MM.1S (cell line): ENCODE results near the gene ZSCAN30.

ENCODE experiments used
- DNase-seq: peaks from one replicate; pipeline ENCODE4 v3.0.0-alpha.2; 2015
- H2AFZ ChIP-seq: fragments of 300-600 bp; sonication (generic); 2 replicates; pipeline ENCODE4 v1.6.0; 2016; ENCODE audit warnings: antibody characterized with exemption, low read length
- H3F3A ChIP-seq: fragments of 300-600 bp; sonication (generic); 2 replicates; pipeline ENCODE4 v1.6.1; 2016; ENCODE audit warnings: mild to moderate bottlenecking, antibody characterized with exemption, low read length, moderate library complexity, mixed read lengths; ENCODE audit not compliant: insufficient read depth
- H3K27ac ChIP-seq: fragments of 300-600 bp; sonication (generic); 2 replicates; pipeline ENCODE4 v1.5.1; 2016; ENCODE audit warnings: mild to moderate bottlenecking, low read length
- H3K27me3 ChIP-seq: fragments of 300-600 bp; sonication (generic); replicated peaks from 2 replicates; pipeline ENCODE4 v1.6.0; 2016; ENCODE audit warnings: low read length; ENCODE audit not compliant: insufficient read depth
- H3K36me3 ChIP-seq: fragments of 300-600 bp; sonication (generic); replicated peaks from 2 replicates; pipeline ENCODE4 v1.6.1; 2016; ENCODE audit warnings: mild to moderate bottlenecking, low read length, mixed read lengths; ENCODE audit not compliant: insufficient read depth
- H3K4me1 ChIP-seq: fragments of 300-600 bp; sonication (generic); 2 replicates; pipeline ENCODE4 v1.6.1; 2016; ENCODE audit warnings: low read length, mixed read lengths
- H3K4me2 ChIP-seq: fragments of 300-600 bp; sonication (generic); 2 replicates; pipeline ENCODE4 v1.6.0; 2016; ENCODE audit warnings: low read depth, low read length
- H3K4me3 ChIP-seq: fragments of 300-600 bp; sonication (generic); 2 replicates; pipeline ENCODE4 v1.5.1; 2016; ENCODE audit warnings: low read length, mixed read lengths
- H3K79me2 ChIP-seq: fragments of 300-600 bp; sonication (generic); 2 replicates; pipeline ENCODE4 v1.6.1; 2016; ENCODE audit warnings: mixed run types, low read length, mixed read lengths
- H3K9ac ChIP-seq: fragments of 300-600 bp; sonication (generic); 2 replicates; pipeline ENCODE4 v1.6.1; 2016; ENCODE audit warnings: low read length, mixed read lengths
- H3K9me2 ChIP-seq: fragments of 300-600 bp; sonication (generic); replicated peaks from 2 replicates; pipeline ENCODE4 v1.6.1; 2016; ENCODE audit warnings: mild to moderate bottlenecking, low read length, mixed read lengths; ENCODE audit not compliant: insufficient read depth
- H3K9me3 ChIP-seq: fragments of 300-600 bp; sonication (generic); replicated peaks from 2 replicates; pipeline ENCODE4 v1.6.1; 2016; ENCODE audit warnings: mild to moderate bottlenecking, low read length, mixed read lengths; ENCODE audit not compliant: insufficient read depth
- H4K20me1 ChIP-seq: fragments of 300-600 bp; sonication (generic); 2 replicates; pipeline ENCODE4 v1.6.1; 2016; ENCODE audit warnings: mild to moderate bottlenecking, low read length, moderate library complexity, mixed read lengths; ENCODE audit not compliant: insufficient read depth
- CTCF ChIP-seq: fragments of 300-600 bp; sonication (generic); IDR thresholded peaks from 2 replicates; pipeline ENCODE4 v1.5.1; 2016; ENCODE audit warnings: antibody characterized with exemption, low read length, mixed read lengths
- EZH2 ChIP-seq: fragments of 300-600 bp; sonication (generic); optimal IDR thresholded peaks from 2 replicates; pipeline ENCODE3; 2017; ENCODE audit warnings: low read depth, mild to moderate bottlenecking, antibody characterized with exemption, low read length, mixed read lengths
- EZH2phosphoT487 ChIP-seq: fragments of 300-600 bp; sonication (generic); IDR thresholded peaks from 2 replicates; pipeline ENCODE4 v1.6.1; 2018; ENCODE audit warnings: antibody characterized with exemption, low read length

ZSCAN30 gene

DNA sequence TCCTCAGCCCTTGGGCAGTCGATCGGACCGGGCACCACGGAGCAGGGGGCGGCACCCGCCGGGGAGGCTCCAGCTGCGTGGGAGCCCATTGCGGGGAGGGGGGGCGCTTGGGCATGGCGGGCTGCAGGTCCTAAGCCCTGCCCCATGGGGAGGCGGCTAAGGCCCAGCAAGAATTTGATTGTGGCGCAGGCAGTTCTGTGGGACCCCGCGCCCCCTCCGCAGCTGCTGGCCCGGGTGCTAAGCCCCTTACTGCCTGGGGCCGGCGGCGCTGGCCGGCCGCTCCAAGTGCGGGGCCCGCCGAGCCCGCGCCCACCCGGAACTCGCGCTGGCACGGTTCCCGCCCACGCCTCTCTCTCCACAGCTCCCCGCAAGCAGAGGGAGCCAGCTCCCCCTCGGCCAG is 18.4 kb downstream of the ZSCAN30 start:
- H3K36me3 ChIP-seq: no peaks in the 10 kb centered on the region
- no peak for DNase-seq
- no peak overlapping the region for H2AFZ ChIP-seq
- H3K4me1 ChIP-seq: no peaks in the 10 kb centered on the region
- no peaks in the 10 kb centered on the region for H3K9me3 ChIP-seq
- H3K27me3 ChIP-seq: no peaks in the 10 kb centered on the region
- no peak for TF ChIP-seq CTCF
- no peak for TF ChIP-seq EZH2phosphoT487
- TF ChIP-seq EZH2: no peak
- H3K4me2 ChIP-seq: no peak overlapping the region
- no peak overlapping the region for H3K4me3 ChIP-seq
- no peak overlapping the region for H3K9ac ChIP-seq
- no peaks in the 10 kb centered on the region for H3K79me2 ChIP-seq
- H3K27ac ChIP-seq: no peak overlapping the region
- H3F3A ChIP-seq: no peaks in the 10 kb centered on the region
- no peaks in the 10 kb centered on the region for H3K9me2 ChIP-seq
- H4K20me1 ChIP-seq: no peaks in the 10 kb centered on the region

DNA sequence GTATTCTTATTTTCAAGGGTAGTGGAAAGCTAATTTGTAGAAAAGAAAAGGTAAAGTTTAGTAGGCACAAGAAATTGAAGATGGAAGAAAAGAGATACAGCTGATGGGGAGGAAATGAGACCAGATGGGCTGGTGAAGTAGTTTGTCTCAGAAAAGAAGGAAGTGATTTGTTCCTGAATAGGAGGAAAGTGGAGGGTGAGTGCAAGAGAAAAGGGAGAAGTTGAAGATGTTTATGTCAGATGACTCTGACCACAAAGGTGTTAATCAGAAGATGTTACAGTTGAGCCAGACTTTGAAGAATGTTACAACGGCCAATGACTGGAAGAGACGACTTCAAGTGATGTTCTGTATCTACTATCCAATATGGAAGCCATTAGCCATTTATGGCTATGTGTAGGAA is 21.2 kb downstream of the ZSCAN30 start:
- Histone ChIP-seq H3K9ac (no peak overlapping the region), H4K20me1 (no peaks in the 10 kb centered on the region), H3K27me3 (no peaks in the 10 kb centered on the region), H3K36me3 (no peaks in the 10 kb centered on the region), H3K27ac (no peak overlapping the region), H2AFZ (no peak overlapping the region), H3K9me2 (no peaks in the 10 kb centered on the region), H3K4me3 (no peak overlapping the region), H3K4me2 (no peak overlapping the region), H3K4me1 (no peaks in the 10 kb centered on the region), H3K9me3 (no peaks in the 10 kb centered on the region), H3K79me2 (no peaks in the 10 kb centered on the region), H3F3A (no peaks in the 10 kb centered on the region)
- TF ChIP-seq CTCF (no peak), EZH2phosphoT487 (no peak), EZH2 (no peak)
- DNase-seq: no peak

- H3K9me2 ChIP-seq: no peaks in the 10 kb centered on the region
- no peaks in the 10 kb centered on the region for H3F3A ChIP-seq
- no peak for DNase-seq
- no peaks in the 10 kb centered on the region for H4K20me1 ChIP-seq
- no peak overlapping the region for H3K27ac ChIP-seq
- no peaks in the 10 kb centered on the region for H3K36me3 ChIP-seq
- H2AFZ ChIP-seq: no peak overlapping the region
- no peaks in the 10 kb centered on the region for H3K27me3 ChIP-seq
- no peak for TF ChIP-seq EZH2
- no peak for TF ChIP-seq EZH2phosphoT487
- TF ChIP-seq CTCF: no peak
- H3K4me2 ChIP-seq: no peak overlapping the region
- no peaks in the 10 kb centered on the region for H3K9me3 ChIP-seq
- H3K4me3 ChIP-seq: no peak overlapping the region
- no peaks in the 10 kb centered on the region for H3K79me2 ChIP-seq
- no peak overlapping the region for H3K9ac ChIP-seq
- no peaks in the 10 kb centered on the region for H3K4me1 ChIP-seq
Measured at GRCh38 chr18:35267809-35268208, 22.2 kb downstream of the ZSCAN30 start.

GRCh38 chr18:35267161-35267651 is 22.8 kb downstream of the ZSCAN30 start:
- Histone ChIP-seq H3K4me2 (no peak overlapping the region), H3K27ac (no peak overlapping the region), H3K36me3 (no peaks in the 10 kb centered on the region), H4K20me1 (no peaks in the 10 kb centered on the region), H3K27me3 (no peaks in the 10 kb centered on the region), H2AFZ (no peak overlapping the region), H3K9me2 (no peaks in the 10 kb centered on the region), H3K4me3 (no peak overlapping the region), H3K9me3 (no peaks in the 10 kb centered on the region), H3K79me2 (no peaks in the 10 kb centered on the region), H3K4me1 (no peaks in the 10 kb centered on the region), H3K9ac (no peak overlapping the region), H3F3A (no peaks in the 10 kb centered on the region)
- TF ChIP-seq CTCF (no peak), EZH2 (no peak), EZH2phosphoT487 (no peak)
- no peak for DNase-seq
